ENCODE results near the gene NDUFB8. TPM values are rescaled to one million over a fixed set of nuclear protein-coding genes. Genes with fewer than 3 reads are reported as not detected.
"Not testable (repeated sequence)": the region's sequence is repeated elsewhere in the genome, so short reads cannot be mapped to it uniquely, and the experiment has no call there.

The NDUFB8 gene
- 100 to 1,000 TPM; 242 to 246 TPM for total RNA-seq
- 488 TPM for polyA plus RNA-seq

GRCh38 chr10:100529475-100530298 is at the start of gene NDUFB8:
Gene NDUFB8, minus strand, starts transcription at chr10:100529871. Its CDS starts 20 bp downstream, at chr10:100529851.
- no peaks in the 10 kb centered on the region for H3K9me3 Mint-ChIP-seq
- DNase-seq: peak; percentile 78 to 91 (median 80)
- Histone ChIP-seq H3K9me3 (ENCODE audit: low read length) (no peaks in the 10 kb centered on the region), H3K27ac (ENCODE audit: low read depth, low read length) (peak within 1 kb of the TSS; percentile 83), H3K4me1 (ENCODE audit: insufficient read depth, low read length) (peaks cover 37% of the 10 kb centered on the region), H3K27me3 (ENCODE audit: insufficient read depth, low read length, poor library complexity, severe bottlenecking) (no peaks in the 10 kb centered on the region), H3K36me3 (ENCODE audit: insufficient read depth, low read length) (peaks cover 17% of the 10 kb centered on the region), H3K4me3 (ENCODE audit: low read length) (peak within 1 kb of the TSS; percentile 97)
- no peaks in the 10 kb centered on the region for H3K27me3 Mint-ChIP-seq
- POLR2A ChIA-PET: interaction anchor here (1.0 kb wide), 1 partner anchor 11 kb away, joined by 3 read pairs; no protein-coding TSS in a partner anchor
- H3K4me3 Mint-ChIP-seq: peak within 1 kb of the TSS; percentile 93 to 100 (median 99)
- H3K36me3 Mint-ChIP-seq: peaks cover 0 to 42% (median 4%) of the 10 kb centered on the region in 3 donors
- peaks cover 26 to 41% (median 40%) of the 10 kb centered on the region in 3 donors for H3K4me1 Mint-ChIP-seq
- CTCF ChIA-PET: interaction anchor here (1.3 to 4.2 kb wide), 2 partner anchors 11 to 47 kb away, joined by 5 to 35 read pairs; partner anchors contain the start of gene SEC31B
- peak within 1 kb of the TSS; percentile 84 to 100 (median 99) for H3K27ac Mint-ChIP-seq

GRCh38 chr10:100576282-100576635 is 46.6 kb upstream of the NDUFB8 start:
- H3K9me3 Mint-ChIP-seq: no peaks in the 10 kb centered on the region
- Histone ChIP-seq H3K27ac (ENCODE audit: low read depth, low read length) (no peak overlapping the region), H3K9me3 (ENCODE audit: low read length) (no peaks in the 10 kb centered on the region), H3K36me3 (ENCODE audit: insufficient read depth, low read length) (no peaks in the 10 kb centered on the region), H3K27me3 (ENCODE audit: insufficient read depth, low read length, poor library complexity, severe bottlenecking) (peaks cover 8% of the 10 kb centered on the region), H3K4me1 (ENCODE audit: insufficient read depth, low read length) (no peaks in the 10 kb centered on the region), H3K4me3 (ENCODE audit: low read length) (no peak overlapping the region)
- no peak overlapping the region for H3K27ac Mint-ChIP-seq
- POLR2A ChIA-PET: no interaction called here
- no peak for DNase-seq
- H3K27me3 Mint-ChIP-seq: peaks cover 23 to 37% of the 10 kb centered on the region in 2 donors
- H3K4me3 Mint-ChIP-seq: no peak overlapping the region
- CTCF ChIA-PET: no interaction called here
- H3K36me3 Mint-ChIP-seq: no peaks in the 10 kb centered on the region
- no peaks in the 10 kb centered on the region for H3K4me1 Mint-ChIP-seq

- Histone ChIP-seq H3K27ac (ENCODE audit: low read depth, low read length) (no peak overlapping the region), H3K9me3 (ENCODE audit: low read length) (no peaks in the 10 kb centered on the region), H3K4me1 (ENCODE audit: insufficient read depth, low read length) (no peaks in the 10 kb centered on the region), H3K27me3 (ENCODE audit: insufficient read depth, low read length, poor library complexity, severe bottlenecking) (peaks cover 12% of the 10 kb centered on the region), H3K4me3 (ENCODE audit: low read length) (no peak overlapping the region), H3K36me3 (ENCODE audit: insufficient read depth, low read length) (no peaks in the 10 kb centered on the region)
- POLR2A ChIA-PET: no interaction called here
- no peak for DNase-seq
- Mint-ChIP-seq H3K4me1 (no peaks in the 10 kb centered on the region), H3K36me3 (no peaks in the 10 kb centered on the region), H3K9me3 (no peaks in the 10 kb centered on the region), H3K4me3 (no peak overlapping the region), H3K27me3 (peaks cover 23 to 37% of the 10 kb centered on the region in 2 donors), H3K27ac (peak overlapping the region in 1 of 8 donors; percentile 64)
- CTCF ChIA-PET: no interaction called here
Observed at GRCh38 chr10:100575585-100576281, 46.1 kb upstream of the NDUFB8 start.

DNA sequence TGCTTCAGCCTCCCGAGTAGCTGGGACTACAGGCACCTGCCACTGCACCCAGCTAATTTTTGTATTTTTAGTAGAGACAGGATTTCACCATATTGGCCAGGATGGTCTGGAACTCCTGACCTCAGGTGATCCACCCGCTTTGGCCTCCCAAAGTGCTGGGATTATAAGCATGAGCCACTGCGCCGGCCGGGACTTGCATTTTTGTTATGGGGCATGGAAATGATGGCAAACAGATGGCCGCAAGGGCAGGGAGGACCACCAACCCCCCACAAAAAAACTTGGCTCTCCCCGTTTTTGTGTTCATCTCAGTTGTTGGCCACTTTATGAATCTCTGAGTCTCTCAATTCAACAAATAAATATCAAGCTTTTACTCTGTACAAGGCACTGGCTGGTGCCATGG is 45.5 kb upstream of the NDUFB8 start:
- H3K36me3 Mint-ChIP-seq; H3K9me3 ChIP-seq (ENCODE audit: low read length); POLR2A ChIA-PET; H3K4me3 Mint-ChIP-seq; H3K4me1 Mint-ChIP-seq; DNase-seq; H3K4me1 ChIP-seq (ENCODE audit: insufficient read depth, low read length); H3K27ac ChIP-seq (ENCODE audit: low read depth, low read length); H3K9me3 Mint-ChIP-seq; H3K36me3 ChIP-seq (ENCODE audit: insufficient read depth, low read length); H3K4me3 ChIP-seq (ENCODE audit: low read length); H3K27ac Mint-ChIP-seq: not testable (repeated sequence)
- CTCF ChIA-PET: interaction anchor here (1.3 kb wide), 1 partner anchor 20 kb away, joined by 3 read pairs; no protein-coding TSS in a partner anchor
- H3K27me3 Mint-ChIP-seq: peaks cover 23 to 37% of the 10 kb centered on the region in 2 donors
- H3K27me3 ChIP-seq (ENCODE audit: insufficient read depth, low read length, poor library complexity, severe bottlenecking): peaks cover 16% of the 10 kb centered on the region

DNA sequence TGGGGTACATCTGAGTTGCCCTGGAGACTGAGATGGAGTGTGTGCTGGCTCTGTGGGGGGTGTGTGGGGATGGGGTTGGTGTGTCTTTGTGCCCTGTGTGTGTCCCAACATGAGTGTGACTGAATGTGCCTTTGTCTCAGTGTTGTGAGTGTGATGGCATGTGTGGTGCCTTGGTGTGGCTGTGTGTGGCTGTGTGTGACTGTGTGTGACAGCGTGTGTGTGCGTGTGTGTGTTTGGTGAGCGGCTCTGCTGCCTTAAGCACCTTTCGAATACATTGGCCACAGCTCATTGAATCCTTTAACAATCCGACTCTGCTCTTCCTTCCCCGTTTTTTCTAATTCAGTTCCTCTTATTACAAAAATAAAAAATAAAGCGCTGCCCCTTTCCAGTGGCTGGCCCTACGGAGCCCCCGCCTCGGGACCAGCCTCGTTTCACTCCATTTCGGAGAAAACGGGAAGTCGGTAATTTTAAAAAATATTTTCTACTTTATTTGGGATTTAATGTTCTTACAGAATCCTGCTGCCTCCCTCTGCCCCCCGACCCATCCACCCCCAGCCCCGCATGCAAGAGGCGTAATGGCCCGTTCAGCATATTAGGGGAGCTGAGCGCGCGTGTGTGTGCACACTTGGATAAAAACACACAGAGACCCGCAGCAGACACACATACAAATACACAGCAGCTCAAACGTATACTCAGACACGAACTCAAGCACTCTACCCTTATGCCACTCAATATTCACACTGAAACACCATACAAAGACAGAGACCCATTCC is 41.6 kb upstream of the NDUFB8 start:
- no peak for DNase-seq
- Histone ChIP-seq H3K4me3 (ENCODE audit: low read length) (no peak overlapping the region), H3K27ac (ENCODE audit: low read depth, low read length) (no peak overlapping the region), H3K9me3 (ENCODE audit: low read length) (no peaks in the 10 kb centered on the region), H3K4me1 (ENCODE audit: insufficient read depth, low read length) (no peaks in the 10 kb centered on the region), H3K36me3 (ENCODE audit: insufficient read depth, low read length) (no peaks in the 10 kb centered on the region), H3K27me3 (ENCODE audit: insufficient read depth, low read length, poor library complexity, severe bottlenecking) (peaks cover 33% of the 10 kb centered on the region)
- Mint-ChIP-seq H3K36me3 (no peaks in the 10 kb centered on the region), H3K27ac (no peak overlapping the region), H3K27me3 (peaks cover 25 to 35% of the 10 kb centered on the region in 2 donors), H3K4me3 (no peak overlapping the region), H3K9me3 (no peaks in the 10 kb centered on the region), H3K4me1 (no peaks in the 10 kb centered on the region)
- ChIA-PET POLR2A (no interaction called here), CTCF (no interaction called here)

- H3K4me3 Mint-ChIP-seq: no peak overlapping the region
- no peak overlapping the region for H3K4me3 ChIP-seq (ENCODE audit: low read length)
- no peaks in the 10 kb centered on the region for H3K4me1 ChIP-seq (ENCODE audit: insufficient read depth, low read length)
- no peak for DNase-seq
- H3K27ac ChIP-seq (ENCODE audit: low read depth, low read length): no peak overlapping the region
- peaks cover 17 to 36% of the 10 kb centered on the region in 2 donors for H3K27me3 Mint-ChIP-seq
- ChIA-PET POLR2A (no interaction called here), CTCF (no interaction called here)
- no peaks in the 10 kb centered on the region for H3K4me1 Mint-ChIP-seq
- H3K36me3 ChIP-seq (ENCODE audit: insufficient read depth, low read length): no peaks in the 10 kb centered on the region
- no peaks in the 10 kb centered on the region for H3K9me3 ChIP-seq (ENCODE audit: low read length)
- no peaks in the 10 kb centered on the region for H3K36me3 Mint-ChIP-seq
- H3K9me3 Mint-ChIP-seq: no peaks in the 10 kb centered on the region
- H3K27me3 ChIP-seq (ENCODE audit: insufficient read depth, low read length, poor library complexity, severe bottlenecking): peaks cover 33% of the 10 kb centered on the region
- no peak overlapping the region for H3K27ac Mint-ChIP-seq
Observed at GRCh38 chr10:100570506-100570905, 40.8 kb upstream of the NDUFB8 start.

DNA sequence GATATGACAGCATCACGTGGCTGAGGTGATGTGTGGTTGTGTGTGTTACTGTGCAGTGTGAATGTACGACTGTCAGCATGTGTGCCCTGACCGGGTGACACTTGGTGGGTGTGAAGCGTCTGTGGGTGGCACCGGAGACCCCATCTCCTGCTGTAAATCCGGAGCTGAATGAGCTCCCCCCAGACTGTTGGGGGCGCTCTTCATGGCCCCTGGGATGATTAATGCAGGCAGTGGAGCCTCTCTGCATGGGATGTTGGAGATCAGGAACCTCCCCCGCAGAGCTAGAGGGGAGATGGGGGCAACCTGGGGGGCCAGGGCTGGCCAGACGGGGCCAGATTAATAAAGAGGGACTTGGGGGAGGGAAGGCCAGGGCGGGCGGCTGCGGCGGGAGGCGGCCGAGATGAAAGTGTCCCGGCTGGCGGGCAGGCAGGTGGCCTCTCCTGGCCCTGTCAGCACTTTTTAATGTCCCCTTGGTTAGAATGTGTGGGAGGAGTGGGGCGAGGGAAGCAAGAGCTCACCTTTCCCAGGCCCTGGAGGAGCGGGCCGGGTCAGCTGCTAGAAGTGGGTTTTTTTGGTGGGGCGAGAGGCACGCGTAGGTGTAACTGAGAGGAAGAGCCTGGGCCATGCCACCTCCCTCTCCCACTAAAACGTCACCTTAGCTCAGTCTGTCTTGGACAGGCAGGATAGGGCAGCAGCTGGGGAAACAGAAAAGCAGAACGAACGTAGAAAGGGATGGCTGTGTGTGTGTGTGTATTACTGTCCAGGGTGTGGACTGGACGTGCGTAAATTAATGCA is 40.2 kb upstream of the NDUFB8 start:
- H3K36me3 Mint-ChIP-seq: no peaks in the 10 kb centered on the region
- CTCF ChIA-PET: no interaction called here
- Histone ChIP-seq H3K27me3 (ENCODE audit: insufficient read depth, low read length, poor library complexity, severe bottlenecking) (peaks cover 39% of the 10 kb centered on the region), H3K36me3 (ENCODE audit: insufficient read depth, low read length) (no peaks in the 10 kb centered on the region), H3K4me1 (ENCODE audit: insufficient read depth, low read length) (no peaks in the 10 kb centered on the region), H3K27ac (ENCODE audit: low read depth, low read length) (no peak overlapping the region), H3K9me3 (ENCODE audit: low read length) (no peaks in the 10 kb centered on the region), H3K4me3 (ENCODE audit: low read length) (no peak overlapping the region)
- no peaks in the 10 kb centered on the region for H3K9me3 Mint-ChIP-seq
- no peak for DNase-seq
- POLR2A ChIA-PET: interaction anchor here (0.6 kb wide), 1 partner anchor 356 kb away, joined by 3 read pairs; no protein-coding TSS in a partner anchor
- peaks cover 17 to 36% of the 10 kb centered on the region in 2 donors for H3K27me3 Mint-ChIP-seq
- H3K4me1 Mint-ChIP-seq: no peaks in the 10 kb centered on the region
- no peak overlapping the region for H3K4me3 Mint-ChIP-seq
- H3K27ac Mint-ChIP-seq: no peak overlapping the region

Data from CD8-positive, alpha-beta memory T cell (primary cell).